GM20000 (cell line): ENCODE results near the gene LGALS13.

ENCODE experiments used
- DNase-seq: peaks from one replicate; pipeline ENCODE4 v3.0.0; 2012; ENCODE audit warnings: low spot score
- CTCF ChIP-seq: IDR thresholded peaks from 2 replicates; pipeline ENCODE4 v1.5.1; 2012; ENCODE audit warnings: mild to moderate bottlenecking, control low read depth; ENCODE audit errors: extremely low read depth, missing control alignments

Gene LGALS13, protein sequence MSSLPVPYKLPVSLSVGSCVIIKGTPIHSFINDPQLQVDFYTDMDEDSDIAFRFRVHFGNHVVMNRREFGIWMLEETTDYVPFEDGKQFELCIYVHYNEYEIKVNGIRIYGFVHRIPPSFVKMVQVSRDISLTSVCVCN

GRCh38 chr19:39602224-39602623, at the start of gene LGALS13:
Gene LGALS13, plus strand, starts transcription at chr19:39602524. Its CDS starts 45 bp downstream, at chr19:39602569.
- DNase-seq, result no peak
- TF ChIP-seq CTCF, result no peak

DNA sequence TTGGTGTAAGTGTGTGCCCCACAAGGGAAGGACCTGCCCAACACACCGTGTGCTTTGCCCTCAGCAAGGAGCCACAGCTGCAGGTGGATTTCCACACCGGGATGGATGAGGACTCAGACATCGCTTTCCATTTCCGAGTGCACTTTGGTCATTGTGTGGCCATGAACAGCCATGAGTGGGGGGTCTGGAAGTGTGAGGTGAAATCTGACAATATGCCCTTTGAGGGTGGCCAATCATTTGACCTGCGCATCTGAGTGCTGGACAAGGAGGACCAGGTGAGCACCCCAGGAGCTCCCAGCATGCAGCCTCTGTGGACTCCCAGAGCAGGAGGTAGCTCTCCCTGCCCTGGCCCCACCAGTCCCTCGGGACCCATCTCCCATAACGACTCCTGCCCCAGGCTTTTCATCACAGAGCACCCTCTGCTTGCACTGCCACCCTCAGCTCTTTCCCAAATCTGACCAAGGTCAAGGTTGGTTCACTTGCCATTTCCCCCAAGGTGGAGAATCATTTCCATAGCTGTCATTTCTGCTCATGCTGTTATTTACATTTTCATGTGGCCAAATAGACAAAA, 49.2 kb upstream of the LGALS13 start:
- no peak for DNase-seq
- TF ChIP-seq CTCF, result no peak

DNA sequence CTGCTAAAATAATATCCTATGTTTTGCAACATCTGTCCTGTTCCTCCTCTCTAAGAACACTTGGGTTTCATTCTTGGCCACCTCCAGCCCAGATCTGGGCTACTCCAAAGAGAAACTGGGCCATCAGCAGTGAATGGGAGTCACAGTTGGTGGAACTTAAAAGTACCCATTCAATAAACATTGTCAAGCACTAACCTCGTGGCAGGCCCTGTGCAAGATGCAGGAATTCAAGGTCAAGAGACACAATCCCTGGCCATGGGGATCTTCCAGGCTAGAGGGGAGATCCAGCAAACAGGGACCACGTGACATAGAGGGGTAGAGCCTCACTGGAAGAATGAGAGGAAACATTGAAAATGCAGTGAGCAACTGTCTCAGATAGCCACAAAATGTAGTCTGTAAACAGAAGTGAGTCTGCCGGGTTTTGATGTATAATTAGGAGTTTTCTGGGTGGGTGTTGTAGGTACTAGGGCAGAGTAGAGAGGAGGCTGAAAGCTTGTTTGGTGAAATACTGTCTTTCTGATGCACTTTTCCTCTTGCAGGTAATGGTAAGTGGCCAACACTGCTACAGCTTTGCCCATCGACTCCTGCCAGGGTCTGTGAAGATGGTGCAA, 47.5 kb upstream of the LGALS13 start:
- no peak for TF ChIP-seq CTCF
- DNase-seq, result no peak

GRCh38 chr19:39555883-39556282, 46.4 kb upstream of the LGALS13 start:
- no peak for DNase-seq
- TF ChIP-seq CTCF, result no peak

DNA sequence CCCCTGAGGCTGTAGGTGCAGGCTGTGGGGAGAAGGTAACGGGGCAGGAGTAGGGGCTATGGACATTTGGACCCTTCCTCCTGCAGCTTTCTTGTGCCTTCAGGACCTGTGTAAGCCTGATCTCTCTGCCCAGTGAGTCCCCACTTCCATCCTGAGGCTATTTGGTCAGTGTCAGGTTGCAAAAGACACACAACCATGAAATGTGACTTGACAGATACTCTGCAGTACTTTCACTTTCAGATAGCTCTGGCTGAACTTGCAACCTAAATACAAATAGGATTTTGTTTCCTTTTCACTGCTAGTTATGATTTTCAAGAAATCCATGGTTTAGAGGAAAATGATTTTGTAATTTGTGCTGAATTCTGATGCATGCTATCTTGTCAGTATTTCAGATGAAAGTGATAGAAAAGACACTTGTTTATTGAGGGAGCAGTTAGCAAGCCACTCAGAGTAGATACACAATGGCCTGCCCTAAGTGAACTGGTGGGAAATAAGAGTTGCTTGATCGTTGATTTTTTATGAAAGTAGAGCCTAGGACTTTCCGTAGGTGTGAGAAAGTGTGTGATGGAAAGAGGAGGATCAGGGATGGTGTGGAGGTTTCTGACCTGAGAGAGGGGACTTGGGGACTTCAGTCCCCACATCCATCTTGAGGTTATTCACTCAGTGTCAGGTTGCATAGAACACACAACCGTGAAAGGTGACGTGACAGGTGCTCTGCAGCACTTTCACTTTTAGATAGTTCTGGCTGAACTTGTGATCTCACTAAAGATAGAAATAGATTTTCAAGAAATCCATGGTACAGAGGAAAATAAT, 44.3 kb upstream of the LGALS13 start:
- TF ChIP-seq CTCF, result no peak
- peak; percentile 53 for DNase-seq

- DNase-seq, result no peak
- no peak for TF ChIP-seq CTCF
These were observed 43.7 kb upstream of the LGALS13 start for GRCh38 chr19:39558624-39559117.

- TF ChIP-seq CTCF, result no peak
- DNase-seq, result no peak
These were observed 38.9 kb upstream of the LGALS13 start for GRCh38 chr19:39563408-39563807.
